Skin epidermis (tissue), 12 donors: ENCODE results near the gene AMH.

ENCODE experiments used
- H3K27ac ChIP-seq, 21 experiments: fragments of 200-600 bp; sonication (generic) in 11 of 21; one replicate each; pipeline ENCODE4 v1.5.0; 2020; ENCODE audit warnings: mild to moderate bottlenecking in 3 of 21, inconsistent platforms in 2 of 21, moderate library complexity in 2 of 21
- H3K4me3 ChIP-seq, 7 experiments: fragments of 200-600 bp; sonication (generic) in 2 of 7; one replicate each; pipeline ENCODE4 v1.5.0; 2020; ENCODE audit warnings: inconsistent platforms in 2 of 7, mild to moderate bottlenecking in 2 of 7, moderate library complexity in 1 of 7

AMH gene

DNA sequence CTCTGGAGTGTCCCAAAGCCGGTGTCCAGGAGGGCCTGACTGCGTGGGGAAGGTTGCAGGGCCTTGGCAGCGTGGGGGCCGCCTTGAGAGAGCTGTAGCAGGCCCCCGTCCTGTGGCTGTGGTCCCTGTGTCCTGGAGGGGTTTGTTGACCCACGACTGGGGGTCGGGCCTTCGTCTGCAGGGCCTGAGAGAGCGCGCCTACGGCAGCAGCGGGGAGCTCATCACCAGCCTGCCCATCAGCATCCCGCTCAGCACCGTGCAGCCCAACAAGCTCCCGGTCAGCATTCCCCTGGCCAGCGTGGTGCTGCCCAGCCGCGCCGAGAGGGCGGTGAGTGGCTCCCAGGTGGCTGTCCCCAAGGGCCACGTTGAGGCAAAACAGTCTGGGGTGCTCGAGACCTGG, 31.5 kb upstream of the AMH start:
- Histone ChIP-seq H3K4me3 (no peak overlapping the region), H3K27ac (no peak overlapping the region)

DNA sequence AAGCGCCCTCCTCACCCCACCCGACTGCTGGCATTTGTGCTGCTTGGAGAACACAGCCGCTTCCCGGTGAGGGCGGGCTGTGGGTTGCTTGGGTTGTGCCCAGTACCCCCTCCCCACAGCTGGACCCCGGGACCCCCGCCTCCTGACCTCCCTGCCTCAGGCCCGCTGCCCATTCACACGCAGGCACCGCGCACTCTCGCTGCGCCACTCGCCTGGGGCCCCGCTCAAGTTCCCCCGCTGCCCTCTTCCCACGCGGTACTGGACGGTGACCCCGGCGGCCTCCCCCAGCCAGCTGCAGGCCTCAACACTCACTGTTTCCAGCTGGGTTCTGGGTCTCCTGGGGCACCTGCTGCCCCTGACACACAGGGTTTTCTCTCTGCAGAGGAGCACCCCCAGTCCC, 29.4 kb upstream of the AMH start:
- Histone ChIP-seq H3K4me3 (no peak overlapping the region), H3K27ac (no peak overlapping the region)

DNA sequence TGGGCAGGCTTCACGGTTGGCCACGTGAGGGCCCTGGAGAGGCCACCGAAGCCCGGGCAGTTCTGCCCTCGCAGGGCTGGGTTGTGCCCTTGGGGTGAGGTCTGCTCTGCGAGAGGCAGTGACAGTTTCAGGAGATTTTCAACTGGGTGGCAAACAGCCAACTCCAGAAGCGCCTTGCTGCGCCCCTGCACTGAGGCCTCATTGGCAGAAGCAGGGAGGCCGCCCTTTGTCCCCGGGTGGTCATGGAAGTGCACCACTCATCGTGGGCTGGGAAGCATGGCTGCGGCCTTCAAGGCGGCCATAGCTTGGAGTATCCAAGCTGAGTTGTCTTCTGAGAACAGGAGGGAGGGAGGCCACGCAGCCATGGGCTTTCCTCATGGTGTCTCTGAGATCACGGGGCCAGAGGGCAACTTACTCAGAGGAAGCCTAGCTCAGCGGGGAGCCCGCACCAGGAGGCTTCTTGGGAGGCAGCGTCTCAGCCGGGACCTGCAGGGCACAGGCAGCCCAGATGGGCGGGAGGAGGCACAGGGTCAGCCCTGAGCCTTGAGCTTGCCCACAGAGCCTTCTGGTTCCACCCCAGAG, 27.8 kb upstream of the AMH start:
- H3K4me3 ChIP-seq, result no peak overlapping the region
- H3K27ac ChIP-seq, result peak overlapping the region in 2 of 21 experiments; percentile 10 to 43

DNA sequence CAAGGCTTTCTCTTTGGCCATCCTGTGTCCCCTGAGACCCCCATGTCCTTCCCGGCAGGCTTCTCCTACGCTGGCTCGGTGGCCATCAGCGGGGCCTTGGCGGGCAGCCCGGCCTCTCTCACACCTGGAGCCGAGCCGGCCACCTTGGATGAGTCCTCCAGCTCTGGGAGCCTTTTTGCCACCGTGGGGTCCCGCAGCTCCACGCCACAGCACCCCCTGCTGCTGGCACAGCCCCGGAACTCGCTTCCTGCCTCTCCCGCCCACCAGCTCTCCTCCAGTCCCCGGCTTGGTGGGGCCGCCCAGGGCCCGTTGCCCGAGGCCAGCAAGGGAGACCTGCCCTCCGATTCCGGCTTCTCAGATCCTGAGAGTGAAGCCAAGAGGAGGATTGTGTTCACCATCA, 27.2 kb upstream of the AMH start:
- no peak overlapping the region for H3K4me3 ChIP-seq
- peak overlapping the region in 2 of 21 experiments; percentile 10 to 31 for H3K27ac ChIP-seq

DNA sequence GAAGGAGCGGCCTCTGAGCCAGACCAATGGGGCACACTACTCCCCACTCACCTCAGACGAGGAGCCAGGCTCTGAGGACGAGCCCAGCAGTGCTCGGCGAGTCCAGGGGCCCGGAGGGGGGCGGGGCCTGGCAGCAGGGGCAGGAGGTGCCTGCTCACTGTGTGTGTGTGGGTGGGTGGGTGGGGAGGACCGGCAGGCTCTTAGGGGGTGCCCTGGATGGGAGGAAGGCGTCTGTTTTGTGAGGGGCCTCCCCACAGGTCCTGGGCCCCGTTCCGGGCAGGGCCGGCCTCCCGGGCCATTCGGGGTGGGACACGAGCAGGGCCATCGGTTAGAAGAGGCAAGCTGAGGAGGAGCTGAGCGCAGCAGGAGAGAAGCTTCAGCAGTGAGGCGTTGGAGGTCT, 25.7 kb upstream of the AMH start:
- H3K4me3 ChIP-seq, result no peak overlapping the region
- no peak overlapping the region for H3K27ac ChIP-seq

DNA sequence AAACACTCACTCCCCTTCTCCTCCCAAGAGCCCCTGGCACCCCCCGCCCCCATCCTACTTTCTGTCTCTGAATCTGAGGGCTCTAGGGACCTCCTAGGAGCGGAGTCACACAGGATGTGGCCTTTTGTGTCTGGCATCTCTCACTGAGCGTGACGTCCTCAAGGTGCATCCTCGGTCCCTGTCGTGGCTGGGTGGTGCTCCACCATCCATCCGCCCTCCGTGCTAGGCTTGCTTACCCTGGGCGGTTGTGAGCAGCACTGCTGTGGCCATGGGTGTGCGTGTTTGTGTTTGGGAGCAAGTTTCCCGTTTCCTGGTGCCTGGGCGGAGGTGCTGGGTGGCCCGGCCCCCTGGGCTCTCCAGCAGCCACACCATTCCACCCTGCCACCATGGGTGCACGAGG, 25.2 kb upstream of the AMH start:
- Histone ChIP-seq H3K4me3 (no peak overlapping the region), H3K27ac (peak overlapping the region in 1 of 21 experiments; percentile 25)

DNA sequence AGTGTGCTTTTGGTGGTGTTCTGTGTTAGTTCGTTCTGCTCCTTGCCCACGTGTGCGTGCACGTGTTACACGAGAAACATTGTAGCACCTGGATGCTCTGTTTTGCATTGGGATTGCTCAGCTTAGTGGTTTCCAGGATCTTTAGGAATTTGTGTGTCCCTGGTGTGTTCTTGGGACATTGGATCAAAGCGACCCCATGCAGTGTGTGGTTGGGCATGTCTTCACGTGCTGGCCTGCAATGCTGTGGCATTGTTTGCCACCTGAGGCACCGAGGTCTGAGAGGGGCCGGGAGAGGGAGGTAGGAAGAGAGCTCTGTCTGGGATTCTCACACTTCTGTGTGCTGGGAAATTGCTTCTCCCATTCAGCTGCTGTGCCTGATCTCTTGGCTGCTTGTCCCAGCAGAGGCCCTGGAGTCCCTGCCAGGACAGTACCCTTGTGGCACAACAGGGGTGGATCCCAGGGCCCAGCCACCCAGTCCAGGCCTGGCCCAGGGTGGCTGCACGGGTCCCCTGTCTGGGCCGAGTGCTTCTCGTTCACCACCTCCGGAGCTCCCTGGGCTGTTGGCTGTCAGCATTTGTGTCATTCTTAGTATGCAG, 24.3 kb upstream of the AMH start:
- Histone ChIP-seq H3K27ac (peak overlapping the region in 1 of 21 experiments; percentile 34), H3K4me3 (no peak overlapping the region)

DNA sequence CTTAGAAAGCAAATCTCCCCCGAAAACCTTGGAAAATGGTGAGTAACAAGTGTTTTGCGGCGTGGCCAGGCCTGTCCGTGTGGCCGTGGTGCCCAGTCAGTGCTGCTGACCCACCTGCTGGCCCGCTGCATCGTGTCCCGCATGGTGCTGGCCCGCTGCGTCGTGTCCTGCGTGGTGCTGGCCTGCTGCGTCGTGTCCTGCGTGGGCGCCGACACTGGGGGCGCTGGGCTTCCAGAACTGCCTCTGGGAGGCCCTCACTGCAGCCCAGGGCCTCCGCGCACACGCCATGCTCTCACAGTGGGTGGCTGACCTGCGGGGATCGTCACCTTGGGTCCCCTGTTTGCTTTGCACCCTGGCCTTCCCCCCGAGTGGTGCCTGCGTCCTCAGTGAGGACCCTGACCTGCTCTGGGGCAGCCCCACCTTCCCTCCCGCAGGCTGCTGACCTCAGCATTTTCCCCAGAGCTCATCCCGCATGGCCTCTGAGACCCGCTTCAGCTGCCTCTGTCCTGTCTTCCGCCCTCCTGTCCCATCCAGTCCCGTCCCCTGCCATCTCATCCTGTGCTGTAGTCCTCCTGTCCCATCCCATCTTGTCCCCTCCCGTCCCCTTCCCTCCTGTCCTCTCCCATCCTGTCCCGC, 23.6 kb upstream of the AMH start:
- no peak overlapping the region for H3K4me3 ChIP-seq
- no peak overlapping the region for H3K27ac ChIP-seq

DNA sequence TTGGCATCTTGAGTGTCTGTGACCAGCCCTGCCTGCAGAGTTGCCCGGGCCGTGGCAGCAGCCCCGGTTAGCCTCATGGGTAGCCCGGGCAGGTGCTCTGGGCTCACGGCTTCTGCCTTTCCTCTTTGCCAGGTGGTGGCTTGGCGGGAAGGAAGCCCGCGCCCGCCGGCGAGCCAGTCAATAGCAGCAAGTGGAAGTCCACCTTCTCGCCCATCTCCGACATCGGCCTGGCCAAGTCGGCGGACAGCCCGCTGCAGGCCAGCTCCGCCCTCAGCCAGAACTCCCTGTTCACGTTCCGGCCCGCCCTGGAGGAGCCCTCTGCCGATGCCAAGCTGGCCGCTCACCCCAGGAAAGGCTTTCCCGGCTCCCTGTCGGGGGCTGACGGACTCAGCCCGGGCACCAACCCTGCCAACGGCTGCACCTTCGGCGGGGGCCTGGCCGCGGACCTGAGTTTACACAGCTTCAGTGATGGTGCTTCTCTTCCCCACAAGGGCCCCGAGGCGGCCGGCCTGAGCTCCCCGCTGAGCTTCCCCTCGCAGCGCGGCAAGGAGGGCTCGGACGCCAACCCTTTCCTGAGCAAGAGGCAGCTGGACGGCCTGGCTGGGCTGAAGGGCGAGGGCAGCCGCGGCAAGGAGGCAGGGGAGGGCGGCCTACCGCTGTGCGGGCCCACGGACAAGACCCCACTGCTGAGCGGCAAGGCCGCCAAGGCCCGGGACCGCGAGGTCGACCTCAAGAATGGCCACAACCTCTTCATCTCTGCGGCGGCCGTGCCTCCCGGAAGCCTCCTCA, 22.9 kb upstream of the AMH start:
- H3K27ac ChIP-seq, result no peak overlapping the region
- H3K4me3 ChIP-seq, result no peak overlapping the region

DNA sequence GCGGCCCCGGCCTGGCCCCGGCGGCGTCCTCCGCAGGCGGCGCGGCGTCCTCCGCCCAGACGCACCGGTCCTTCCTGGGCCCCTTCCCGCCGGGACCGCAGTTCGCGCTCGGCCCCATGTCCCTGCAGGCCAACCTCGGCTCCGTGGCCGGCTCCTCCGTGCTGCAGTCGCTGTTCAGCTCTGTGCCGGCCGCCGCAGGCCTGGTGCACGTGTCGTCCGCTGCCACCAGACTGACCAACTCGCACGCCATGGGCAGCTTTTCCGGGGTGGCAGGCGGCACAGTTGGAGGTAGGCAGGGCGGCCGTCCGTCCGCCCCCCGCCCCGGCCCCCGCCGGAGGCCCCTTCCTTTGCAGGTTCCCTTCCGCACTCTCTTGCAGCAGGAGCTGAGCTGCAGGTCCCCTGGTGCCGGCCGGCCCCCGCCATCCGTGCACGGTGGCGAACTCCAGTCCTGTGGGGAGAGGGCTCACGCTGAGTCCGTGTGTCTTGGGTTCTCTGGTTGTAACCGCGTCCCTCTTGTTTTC, 22.2 kb upstream of the AMH start:
- peak overlapping the region in 3 of 21 experiments; percentile 31 to 56 (median 42) for H3K27ac ChIP-seq
- no peak overlapping the region for H3K4me3 ChIP-seq

DNA sequence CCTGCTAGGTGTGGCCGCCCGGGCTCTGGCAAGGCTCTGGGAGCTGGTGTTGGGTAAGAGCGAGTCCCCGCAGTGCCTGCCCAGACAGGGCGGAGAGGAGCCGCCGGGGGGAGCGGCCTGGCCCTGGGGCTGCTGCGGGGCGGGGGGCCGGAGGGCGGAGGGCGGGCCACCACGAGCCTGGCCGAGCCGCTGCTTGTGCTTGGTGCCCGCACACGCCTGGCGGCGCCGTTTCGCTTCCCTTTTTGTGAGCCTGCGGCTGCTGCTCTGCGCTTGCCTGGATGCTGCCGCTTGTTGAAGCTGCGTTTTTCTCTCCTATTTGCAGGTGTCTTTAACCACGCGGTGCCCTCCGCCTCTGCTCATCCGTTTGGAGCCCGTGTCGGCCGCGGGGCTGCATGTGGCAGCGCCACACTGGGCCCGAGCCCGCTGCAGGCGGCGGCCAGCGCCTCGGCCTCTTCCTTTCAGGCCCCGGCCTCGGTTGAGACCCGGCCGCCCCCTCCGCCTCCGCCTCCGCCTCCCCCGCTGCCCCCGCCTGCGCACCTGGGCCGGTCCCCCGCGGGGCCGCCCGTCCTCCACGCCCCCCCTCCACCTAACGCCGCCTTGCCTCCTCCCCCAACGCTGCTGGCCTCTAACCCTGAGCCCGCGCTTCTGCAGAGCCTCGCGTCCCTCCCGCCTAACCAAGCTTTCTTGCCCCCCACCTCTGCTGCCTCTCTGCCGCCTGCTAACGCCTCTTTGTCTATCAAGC, 21.5 kb upstream of the AMH start:
- Histone ChIP-seq H3K27ac (peak overlapping the region in 3 of 21 experiments; percentile 31 to 56 (median 42)), H3K4me3 (no peak overlapping the region)

DNA sequence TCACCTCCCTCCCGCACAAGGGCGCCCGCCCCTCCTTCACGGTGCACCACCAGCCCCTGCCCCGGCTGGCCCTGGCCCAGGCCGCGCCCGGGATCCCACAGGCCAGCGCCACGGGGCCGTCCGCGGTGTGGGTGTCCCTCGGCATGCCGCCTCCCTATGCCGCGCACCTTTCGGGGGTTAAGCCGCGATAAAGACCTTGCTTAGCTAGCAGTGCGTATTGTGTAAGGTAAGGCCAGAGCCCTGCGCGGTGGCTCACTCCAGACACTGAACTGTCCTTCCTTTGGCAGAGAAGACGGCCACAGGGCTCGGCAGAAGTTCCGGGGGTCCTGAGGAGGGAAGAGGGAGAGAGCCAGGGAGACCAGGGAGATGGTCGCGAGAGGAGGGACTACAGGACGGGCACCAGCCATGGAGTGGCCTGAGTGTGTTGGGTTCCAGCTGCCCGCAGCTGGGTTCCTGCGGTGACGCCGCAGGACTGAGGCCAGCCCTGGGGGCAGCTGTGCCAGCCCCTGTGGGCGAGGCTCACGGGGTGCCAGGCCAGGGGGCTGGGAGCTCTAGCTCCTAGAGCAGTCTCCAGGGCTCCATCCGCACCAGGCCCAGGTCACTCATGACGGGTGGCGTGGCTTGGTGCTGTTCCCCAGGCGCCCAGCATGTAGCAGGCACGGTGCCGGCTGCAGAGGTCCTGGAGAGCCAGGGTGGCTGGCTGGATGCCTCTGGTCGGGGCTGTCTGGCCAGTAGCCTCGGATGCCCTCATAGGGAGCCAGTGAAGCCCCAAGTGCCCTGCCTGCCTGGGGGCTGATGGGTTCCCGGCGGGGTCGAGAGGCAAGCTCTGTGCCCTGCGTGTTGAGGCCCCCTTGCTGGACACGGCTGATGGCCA, 20.7 kb upstream of the AMH start:
- peak overlapping the region in 2 of 21 experiments; percentile 20 to 56 for H3K27ac ChIP-seq
- no peak overlapping the region for H3K4me3 ChIP-seq

DNA sequence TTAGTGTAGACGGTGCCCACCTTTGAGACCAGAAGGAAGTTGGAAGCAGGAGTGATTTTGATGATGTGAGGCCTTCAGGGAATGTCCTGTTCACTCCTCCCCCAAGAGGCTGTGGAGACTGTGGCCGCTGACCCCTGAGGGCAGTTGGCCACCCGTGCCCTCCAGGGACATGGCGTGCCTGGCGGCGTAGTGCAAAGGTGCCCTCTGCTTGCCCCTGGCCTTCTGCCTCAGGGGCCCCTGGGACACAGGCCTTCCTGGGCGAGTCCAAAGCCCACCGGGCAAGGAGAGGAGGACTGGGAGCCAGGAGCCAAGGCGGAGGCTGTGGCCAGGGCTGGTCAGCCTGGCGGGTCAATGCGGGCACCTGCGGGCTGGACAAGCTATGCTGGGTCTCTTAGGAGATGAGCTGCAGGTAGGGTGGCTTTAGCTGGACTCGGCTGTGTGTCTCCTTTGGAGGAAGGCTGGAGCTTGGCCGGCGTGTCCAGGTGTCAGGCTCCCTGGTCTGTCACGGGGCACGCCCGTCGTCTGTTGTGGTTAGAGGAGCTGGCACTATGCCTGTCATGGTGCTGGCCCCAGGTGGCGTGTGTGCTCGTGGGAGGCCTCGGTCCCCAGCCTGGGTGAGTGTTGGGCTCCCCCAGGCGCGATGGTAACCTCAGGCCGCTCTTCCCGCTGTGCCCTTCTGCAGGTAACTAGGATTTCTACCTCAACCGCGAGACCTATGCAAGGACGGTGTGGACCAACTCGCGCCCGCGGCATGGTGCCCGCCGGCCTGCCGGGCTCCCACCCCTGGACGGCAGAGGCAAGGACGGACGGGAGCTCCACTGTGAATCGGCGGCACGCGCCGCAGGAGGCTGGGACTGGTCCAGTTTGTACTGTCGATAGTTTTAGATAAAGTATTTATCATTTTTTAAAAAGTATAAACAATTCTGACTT, 19.8 kb upstream of the AMH start:
- Histone ChIP-seq H3K4me3 (no peak overlapping the region), H3K27ac (peak overlapping the region in 2 of 21 experiments; percentile 20 to 44)

DNA sequence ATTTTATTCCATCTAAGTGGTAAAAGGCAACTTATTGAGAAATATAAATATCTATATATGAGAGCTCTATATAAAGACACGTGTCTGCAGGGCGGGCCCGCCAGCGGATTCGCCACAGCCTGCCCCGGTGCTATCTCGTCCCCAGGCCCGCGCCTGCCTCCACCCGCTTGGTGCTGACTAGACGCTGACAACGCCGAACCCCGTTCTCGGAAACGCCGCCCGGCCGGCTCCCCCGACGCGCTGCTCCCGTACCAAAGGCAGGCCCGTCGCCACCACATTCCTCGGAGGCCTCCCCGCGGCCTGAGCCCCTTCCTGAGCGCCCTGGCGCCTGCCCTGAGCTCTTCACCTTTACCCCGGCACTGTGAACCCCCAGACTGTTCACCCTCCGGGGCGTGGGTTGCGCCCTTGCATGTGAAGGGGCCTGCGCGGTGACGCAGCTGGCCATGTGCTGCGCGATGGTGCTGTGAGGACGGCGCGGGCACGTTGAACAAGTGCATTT, 19.0 kb upstream of the AMH start:
- H3K4me3 ChIP-seq, result no peak overlapping the region
- peak overlapping the region in 11 of 21 experiments; percentile 29 to 69 (median 62) for H3K27ac ChIP-seq

DNA sequence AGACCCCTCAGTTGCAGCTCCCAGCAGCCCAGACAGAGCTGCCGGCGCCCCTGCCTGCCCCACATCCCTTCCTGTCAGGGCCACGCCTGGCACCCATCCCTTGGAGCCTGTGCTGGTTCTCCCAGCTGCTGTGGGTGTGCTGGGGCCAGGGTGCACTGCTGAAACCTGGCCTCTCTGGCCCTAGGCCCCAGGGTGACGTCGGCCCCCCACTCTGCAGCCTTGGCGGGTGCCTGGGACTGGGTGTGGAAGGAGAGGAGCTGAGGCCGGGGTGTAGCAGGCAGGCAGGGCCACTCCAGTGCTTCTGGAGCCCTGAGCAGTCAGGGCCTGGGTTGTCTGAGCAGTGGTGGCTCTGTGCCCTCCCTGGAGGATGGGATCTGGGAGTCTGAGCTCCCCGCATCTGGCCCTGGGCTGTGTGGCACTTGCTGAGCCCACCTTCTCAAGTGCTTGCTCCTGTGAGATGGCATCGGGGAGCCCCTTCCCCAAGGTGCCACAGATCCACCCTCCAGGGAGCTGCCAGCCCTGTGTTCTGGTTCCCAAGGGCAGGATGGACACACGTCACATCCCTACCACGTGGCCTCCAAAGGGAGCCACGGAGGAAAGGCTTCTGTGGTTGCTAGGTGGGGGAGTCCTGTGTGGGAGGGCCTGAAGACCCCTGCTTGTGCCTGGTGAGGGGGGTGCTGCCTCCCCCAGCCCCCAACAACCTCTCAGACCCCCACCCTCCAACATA, 18.2 kb upstream of the AMH start:
- H3K4me3 ChIP-seq, result no peak overlapping the region
- H3K27ac ChIP-seq, result peak overlapping the region in 14 of 21 experiments; percentile 6 to 69 (median 44)

DNA sequence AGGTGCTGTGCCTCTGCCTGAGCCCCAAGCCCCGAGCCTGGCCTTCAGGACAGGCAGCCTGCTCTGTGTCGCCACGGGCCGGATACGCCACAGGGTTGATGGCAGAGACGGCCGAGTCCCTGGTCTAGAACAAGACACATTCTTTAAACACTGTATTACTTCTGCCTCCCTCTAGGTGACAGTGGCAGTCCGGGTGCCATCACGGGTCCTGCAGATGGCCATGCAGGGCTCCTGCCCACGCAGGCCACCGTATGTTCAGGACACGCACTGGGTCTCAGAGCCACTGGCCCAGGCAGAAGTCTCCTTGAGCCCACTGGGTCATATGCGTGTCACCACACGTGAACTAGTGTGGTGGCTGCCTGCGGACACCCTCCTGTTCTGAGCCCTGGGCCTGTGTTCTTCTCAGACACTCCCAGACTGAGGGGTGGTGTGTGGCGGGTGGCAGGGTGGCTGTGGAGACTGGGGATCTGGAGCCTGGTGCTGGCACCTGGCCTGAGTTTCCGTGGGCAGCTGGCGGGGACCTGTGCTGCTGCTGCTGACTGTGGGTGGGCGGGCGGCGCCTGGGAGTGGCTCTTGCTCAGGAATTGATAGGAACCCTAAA, 17.4 kb upstream of the AMH start:
- peak overlapping the region in 11 of 21 experiments; percentile 6 to 69 (median 44) for H3K27ac ChIP-seq
- H3K4me3 ChIP-seq, result no peak overlapping the region
